ENCODE results near the gene PSPN. TPM values are rescaled to one million over a fixed set of nuclear protein-coding genes. Genes with fewer than 3 reads are reported as not detected.

PSPN gene
- total and polyA plus RNA-seq, 9 of the 15 experiments (the other 6 are each of a cell fraction or from before 2014, with no cell fraction given): 0.21 to 1.1 (median 0.58) TPM

DNA sequence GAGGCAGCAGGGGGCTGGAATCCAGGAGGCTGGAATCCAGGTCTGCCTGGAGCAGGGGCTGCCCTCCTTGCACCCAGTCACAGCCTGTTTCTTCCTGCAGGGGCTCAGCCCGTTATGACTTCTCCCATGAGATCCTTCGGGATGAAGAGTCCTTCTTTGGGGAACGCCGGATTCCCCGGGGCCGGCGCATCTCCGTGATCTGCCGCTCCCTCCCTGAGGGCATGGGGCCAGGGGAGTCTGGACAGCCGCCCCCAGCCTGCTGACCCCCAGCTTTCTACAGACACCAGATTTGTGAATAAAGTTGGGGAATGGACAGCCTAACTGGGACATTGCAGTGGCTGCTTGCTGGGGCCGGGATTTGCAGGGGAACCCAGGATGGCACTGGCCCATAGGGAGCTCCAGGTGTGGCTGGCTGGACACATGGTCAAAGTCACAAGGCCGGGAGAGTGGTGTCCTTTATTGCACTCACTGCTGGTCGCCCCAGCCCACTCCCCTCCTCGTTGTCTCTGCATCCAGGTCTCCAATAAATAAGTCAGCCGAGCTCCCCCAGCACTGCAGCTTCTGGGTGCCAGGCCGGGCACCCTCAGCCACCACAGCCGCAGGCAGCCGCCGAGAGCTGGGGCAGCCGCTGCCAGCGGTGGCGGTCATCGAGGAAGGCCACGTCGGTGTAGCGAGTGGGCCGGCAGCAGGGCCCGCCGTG lies 872 bp downstream of the PSPN start:
- Histone ChIP-seq H3K27me3 (ENCODE audit: control insufficient read depth in 2 of 2, insufficient read depth in 2 of 2, low read length in 2 of 2) (no peaks in the 10 kb centered on the region), H3K9ac (ENCODE audit: insufficient read depth in 1 of 2, low read depth in 2 of 2, low read length in 2 of 2) (peak overlapping the region in 1 of 2 experiments; percentile 86; a peak in 2 of 4 replicates), H4K20me1 (replicated peaks; ENCODE audit: control insufficient read depth, insufficient read depth, low read length) (no peaks in the 10 kb centered on the region), H3K4me3 (no peak overlapping the region), H3K79me2 (ENCODE audit: control insufficient read depth, insufficient read depth, low read length) (peaks cover 7% of the 10 kb centered on the region; the same call in 2 of the 3 replicates), H3K9me1 (ENCODE audit: control insufficient read depth, insufficient read depth, low read length) (no peaks in the 10 kb centered on the region), H3K9me3 (replicated peaks; ENCODE audit: control insufficient read depth, insufficient read depth, low read depth, low read length) (no peaks in the 10 kb centered on the region), H2AFZ (ENCODE audit: low read depth, low read length) (no peak overlapping the region), H3K4me2 (ENCODE audit: insufficient read depth, low read length) (no peak overlapping the region), H3K27ac (ENCODE audit: extremely low read depth, low read depth, low read length) (no peak overlapping the region), H3K36me3 (ENCODE audit: control insufficient read depth, insufficient read depth, low read length) (peaks cover 34% of the 10 kb centered on the region; the same call in 2 of the 3 replicates), H3K4me1 (replicated peaks in 1 of 2; ENCODE audit: control insufficient read depth in 2 of 2, insufficient read depth in 2 of 2, low read length in 2 of 2) (peaks cover 8 to 57% of the 10 kb centered on the region in 2 experiments)
- intact Hi-C loops (cut with micrococcal nuclease) (no loop called here), in situ Hi-C loops (cut with MboI) (no loop called here)
- DNase-seq (ENCODE audit: extremely low read depth in 1 of 4, low spot score in 3 of 4): no peak
- FAIRE-seq: no peak
- POLR2A ChIA-PET: interaction anchor here (2.5 kb wide), 1 partner anchor 14 kb away, joined by 8 read pairs; no protein-coding TSS in a partner anchor
- 87% methylated on average over 7 of the region's 29 CpGs for WGBS (ENCODE audit: insufficient coverage, low coverage, missing lambda C conversion rate)
- BruUV-seq (replicated peaks): no TSS peak
- CTCF ChIA-PET (ENCODE audit: low intra/inter-chr PET ratio): no interaction called here
- ATAC-seq: no peak
- TF ChIP-seq SMARCB1 (IDR thresholded peaks at IDR 0.05; ENCODE audit: insufficient read length, low read depth): no peak
- no peak for TF ChIP-seq SIX5 (IDR thresholded peaks at IDR 0.05; ENCODE audit: borderline replicate concordance in 1 of 2, insufficient read depth in 1 of 2, low read depth in 1 of 2, low read length in 2 of 2)
- TF ChIP-seq ZBTB33 (CRISPR knock-in tag; IDR thresholded peaks at IDR 0.05): 0 out of 2 replicates have a peak, but pooled peaks have one; percentile 38
